ENCODE measurements around the gene SUGCT. TPM values are rescaled to one million over a fixed set of nuclear protein-coding genes. Genes with fewer than 3 reads are reported as not detected.

Gene SUGCT
- total and polyA plus RNA-seq, 2 of the 8 experiments (the other 6 are each of a cell fraction or from before 2014, with no cell fraction given), result 2.8 to 5.4 TPM

DNA sequence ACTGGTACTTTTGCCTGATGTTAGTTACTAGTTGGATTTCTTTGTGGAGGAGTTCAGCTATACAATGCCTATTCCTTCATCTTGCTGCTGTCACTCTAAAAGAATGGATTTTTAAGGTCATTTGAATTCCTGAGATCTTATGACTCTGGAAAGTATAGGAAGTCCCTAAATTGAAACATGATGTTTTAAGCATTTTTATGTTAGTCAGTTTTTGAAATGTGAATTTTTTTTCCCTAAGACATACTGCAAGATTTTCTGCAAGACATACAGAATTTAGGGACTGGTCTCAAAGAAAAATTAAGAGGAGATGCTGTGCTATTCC lies 355.8 kb downstream of the SUGCT start:
- H3K14ac ChIP-seq (ENCODE audit: insufficient read length), result no peak overlapping the region
- no peaks in the 10 kb centered on the region for H3K36me3 ChIP-seq (ENCODE audit: control insufficient read depth in 2 of 4, insufficient read depth in 4 of 4, low read length in 3 of 4)
- ChIA-PET POLR2A (ENCODE audit: partially characterized antibody) (no interaction called here), CTCF (ENCODE audit: partially characterized antibody) (interaction anchor here (0.6 to 2.0 kb wide), 2 partner anchors 114 to 709 kb away, joined by 4 read pairs; no protein-coding TSS in a partner anchor)
- H4K91ac ChIP-seq (replicated peaks; ENCODE audit: insufficient read length, low read length), result no peak overlapping the region
- no peaks in the 10 kb centered on the region for H3K9me3 ChIP-seq (ENCODE audit: insufficient read depth in 2 of 2, low read depth in 1 of 2, low read length in 1 of 2)
- no peaks in the 10 kb centered on the region for H3K79me2 ChIP-seq (ENCODE audit: control insufficient read depth in 1 of 2, insufficient read depth in 2 of 2, low read length in 2 of 2)
- no peak overlapping the region for H3K56ac ChIP-seq (replicated peaks; ENCODE audit: insufficient read length, low read depth, low read length)
- H2AK5ac ChIP-seq (ENCODE audit: low read depth, low read length), result no peak overlapping the region
- no peaks in the 10 kb centered on the region for H3K4me1 ChIP-seq (replicated peaks in 1 of 4; ENCODE audit: control insufficient read depth in 3 of 4, insufficient read depth in 4 of 4, low read length in 3 of 4)
- H3K27me3 ChIP-seq (replicated peaks in 1 of 4; ENCODE audit: control insufficient read depth in 3 of 4, extremely low read depth in 1 of 4, insufficient read depth in 3 of 4, low read length in 3 of 4), result no peaks in the 10 kb centered on the region
- no peak overlapping the region for H3K27ac ChIP-seq (ENCODE audit: low read depth, low read length)
- H3K23me2 ChIP-seq (ENCODE audit: low read depth, low read length), result no peaks in the 10 kb centered on the region
- no peak overlapping the region for H2BK120ac ChIP-seq (replicated peaks; ENCODE audit: low read depth, low read length)
- DNase-seq (ENCODE audit: low read depth in 1 of 2, low spot score in 2 of 2), result no peak
- no peak overlapping the region for H4K5ac ChIP-seq (ENCODE audit: insufficient read length, low read depth, low read length)
- H2BK15ac ChIP-seq (ENCODE audit: low read length), result no peak overlapping the region
- no peak overlapping the region for H3K18ac ChIP-seq (ENCODE audit: extremely low read depth, low read length)
- H2BK20ac ChIP-seq (ENCODE audit: low read length), result no peak overlapping the region
- no peak overlapping the region for H2BK5ac ChIP-seq (ENCODE audit: low read depth, low read length)
- no peak for FAIRE-seq
- H3K4me2 ChIP-seq (ENCODE audit: insufficient read depth in 1 of 2, low read depth in 2 of 2, low read length in 2 of 2), result no peak overlapping the region
- H4K8ac ChIP-seq (ENCODE audit: extremely low read depth, insufficient read depth, low read length), result no peak overlapping the region
- H3K4ac ChIP-seq (replicated peaks; ENCODE audit: insufficient read length, low read depth, low read length), result no peak overlapping the region
- H2AFZ ChIP-seq (ENCODE audit: low read length), result no peak overlapping the region
- no peaks in the 10 kb centered on the region for H3K79me1 ChIP-seq (ENCODE audit: low read depth, low read length)
- no peak overlapping the region for H3K23ac ChIP-seq (ENCODE audit: insufficient read length)
- H3K4me3 ChIP-seq (ENCODE audit: extremely low read depth in 1 of 4, insufficient read depth in 2 of 4, low read depth in 3 of 4, low read length in 4 of 4), result no peak overlapping the region
- H2BK12ac ChIP-seq (ENCODE audit: low read depth, low read length), result no peak overlapping the region
- H4K20me1 ChIP-seq (replicated peaks in 1 of 2; ENCODE audit: control insufficient read depth in 1 of 2, insufficient read depth in 2 of 2, low read length in 2 of 2), result no peaks in the 10 kb centered on the region
- no peak overlapping the region for H3K9ac ChIP-seq (replicated peaks in 1 of 4; ENCODE audit: extremely low read depth in 1 of 4, low read depth in 3 of 4, low read length in 3 of 4)
- TF ChIP-seq ZNF274 (IDR thresholded peaks at IDR 0.05; ENCODE audit: borderline replicate concordance, extremely low read depth, low read length) (no peak), SIRT6 (IDR thresholded peaks at IDR 0.05; ENCODE audit: low read length) (no peak)
- TF ChIP-seq, protein P1, sequence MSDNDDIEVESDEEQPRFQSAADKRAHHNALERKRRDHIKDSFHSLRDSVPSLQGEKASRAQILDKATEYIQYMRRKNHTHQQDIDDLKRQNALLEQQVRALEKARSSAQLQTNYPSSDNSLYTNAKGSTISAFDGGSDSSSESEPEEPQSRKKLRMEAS (IDR thresholded peaks at IDR 0.05), result no peak
